Neuronal stem cell (in vitro differentiated cells): ENCODE results near the gene STIP1.

Experiments
- DNase-seq: peaks from one replicate; pipeline ENCODE4 v3.0.0-alpha.2; 2013; ENCODE audit warnings: low spot score
- H2AFZ ChIP-seq: one replicate; pipeline ENCODE4 v1.6.1; 2013; ENCODE audit warnings: mild to moderate bottlenecking, low read length, inconsistent platforms
- H2AK5ac ChIP-seq: 2 replicates; pipeline ENCODE4 v1.6.1; 2013; ENCODE audit warnings: low read depth, mild to moderate bottlenecking, inconsistent platforms, low read length, moderate library complexity, mixed read lengths
- H2BK120ac ChIP-seq: 2 replicates; pipeline ENCODE4 v1.6.1; 2013; ENCODE audit warnings: low read depth, mild to moderate bottlenecking, inconsistent platforms, low read length, moderate library complexity, mixed read lengths
- H2BK12ac ChIP-seq: one replicate; pipeline ENCODE4 v1.6.1; 2013; ENCODE audit warnings: low read length, inconsistent platforms
- H2BK15ac ChIP-seq: 2 replicates; pipeline ENCODE4 v1.6.1; 2013; ENCODE audit warnings: mild to moderate bottlenecking, low read length, inconsistent platforms, mixed read lengths
- H2BK5ac ChIP-seq: one replicate; pipeline ENCODE4 v1.6.1; 2013; ENCODE audit warnings: inconsistent platforms, mild to moderate bottlenecking, low read length, moderate library complexity
- H3K14ac ChIP-seq: one replicate; pipeline ENCODE4 v1.6.1; 2013; ENCODE audit warnings: low read length, inconsistent platforms
- H3K18ac ChIP-seq: 2 replicates; pipeline ENCODE4 v1.6.1; 2013; ENCODE audit warnings: low read length, inconsistent platforms
- H3K23ac ChIP-seq: 2 replicates; pipeline ENCODE4 v1.6.1; 2013; ENCODE audit warnings: low read depth, mild to moderate bottlenecking, mixed read lengths, low read length, inconsistent platforms; ENCODE audit not compliant: poor library complexity
- H3K27ac ChIP-seq: replicated peaks from 3 replicates; pipeline ENCODE4 v1.5.1; 2013; ENCODE audit warnings: low read length, inconsistent platforms
- H3K27me3 ChIP-seq, 3 experiments: 2 replicates each; pipeline ENCODE4 v1.6.1; 2013; ENCODE audit warnings: low read length in 3 of 3, mild to moderate bottlenecking in 2 of 3, inconsistent platforms in 1 of 3, low read depth in 1 of 3, mixed read lengths in 1 of 3, moderate library complexity in 1 of 3; ENCODE audit not compliant: control insufficient read depth in 3 of 3, insufficient read depth in 3 of 3
- H3K36me3 ChIP-seq, 2 donors: replicated peaks in 1 of 2; 2 replicates each; pipeline ENCODE4 v1.6.1; 2013; ENCODE audit warnings: low read length in 2 of 2; ENCODE audit not compliant: control insufficient read depth in 2 of 2, insufficient read depth in 2 of 2
- H3K4ac ChIP-seq: 2 replicates; pipeline ENCODE4 v1.6.1; 2013; ENCODE audit warnings: inconsistent platforms, mild to moderate bottlenecking, low read length, moderate library complexity
- H3K4me1 ChIP-seq, 2 donors: 1 replicate in 1 of 2; 2 replicates in 1 of 2; pipeline ENCODE4 v1.6.1; 2013; ENCODE audit warnings: low read length in 2 of 2, low read depth in 1 of 2; ENCODE audit not compliant: control insufficient read depth in 2 of 2, insufficient read depth in 1 of 2
- H3K4me2 ChIP-seq: one replicate; pipeline ENCODE4 v1.6.1; 2013; ENCODE audit warnings: mild to moderate bottlenecking, low read length, inconsistent platforms; ENCODE audit not compliant: insufficient read depth, poor library complexity, severe bottlenecking
- H3K4me3 ChIP-seq, 2 donors: 2 replicates each; pipeline ENCODE4 v1.5.1; 2013; ENCODE audit warnings: low read length in 2 of 2, mild to moderate bottlenecking in 2 of 2, inconsistent platforms in 1 of 2, moderate library complexity in 1 of 2
- H3K79me1 ChIP-seq: one replicate; pipeline ENCODE4 v1.6.1; 2013; ENCODE audit warnings: low read depth, mild to moderate bottlenecking, inconsistent platforms, low read length, moderate library complexity
- H3K9ac ChIP-seq: one replicate; pipeline ENCODE4 v1.6.1; 2013; ENCODE audit warnings: mild to moderate bottlenecking, low read depth, low read length, inconsistent platforms; ENCODE audit not compliant: poor library complexity
- H3K9me3 ChIP-seq, 2 donors: replicated peaks in 1 of 2; 2 replicates each; pipeline versions ENCODE3 to v1.6.1; 2013; ENCODE audit warnings: low read length in 2 of 2, mild to moderate bottlenecking in 2 of 2, inconsistent platforms in 1 of 2, low read depth in 1 of 2, mixed read lengths in 1 of 2, moderate library complexity in 1 of 2; ENCODE audit not compliant: control insufficient read depth in 2 of 2, insufficient read depth in 1 of 2
- H4K8ac ChIP-seq: one replicate; pipeline ENCODE4 v1.6.1; 2013; ENCODE audit warnings: low read depth, mild to moderate bottlenecking, inconsistent platforms, low read length, moderate library complexity
- H4K91ac ChIP-seq: one replicate; pipeline ENCODE4 v1.6.1; 2013; ENCODE audit warnings: low read length, low read depth, mild to moderate bottlenecking, inconsistent platforms; ENCODE audit not compliant: poor library complexity
- WGBS, 2 donors: extraction: QIAGEN DNeasy Blood & Tissue Kit; methylation state at CpG; one replicate each; pipeline ENCODE4 v1.1.7; 2013; ENCODE audit warnings: missing lambda C conversion rate in 2 of 2, mixed read lengths in 1 of 2; ENCODE audit not compliant: insufficient read length in 2 of 2, insufficient replicate concordance in 1 of 2; ENCODE audit errors: extremely low coverage in 2 of 2; 5-methylcytosine and 5-hydroxymethylcytosine counted together

STIP1 gene

GRCh38 chr11:64209563-64209843 is 23.5 kb downstream of the STIP1 start:
- H3K18ac ChIP-seq, result no peak overlapping the region
- no CpG with 5 or more reads among the region's 8 CpGs for WGBS, 2 donors
- DNase-seq, result no peak
- H3K4me3 ChIP-seq, result no peak overlapping the region
- H2BK15ac ChIP-seq, result no peak overlapping the region
- H4K8ac ChIP-seq, result no peak overlapping the region
- H2BK120ac ChIP-seq, result no peak overlapping the region
- peak overlapping the region; percentile 10 for H2BK12ac ChIP-seq
- no peak overlapping the region for H2AFZ ChIP-seq
- no peak overlapping the region for H4K91ac ChIP-seq
- no peak overlapping the region for H3K27ac ChIP-seq
- no peak overlapping the region for H2BK5ac ChIP-seq
- no peak overlapping the region for H2AK5ac ChIP-seq
- H3K9me3 ChIP-seq, result peaks cover 0 to 1% of the 10 kb centered on the region in 2 donors
- peak overlapping the region; percentile 21 for H3K9ac ChIP-seq
- no peak overlapping the region for H3K4ac ChIP-seq
- peaks cover 2% of the 10 kb centered on the region for H3K79me1 ChIP-seq
- peaks cover 0 to 11% of the 10 kb centered on the region in 2 donors for H3K4me1 ChIP-seq
- H3K23ac ChIP-seq, result no peak overlapping the region
- peaks cover 26 to 27% of the 10 kb centered on the region in 2 donors for H3K36me3 ChIP-seq
- no peak overlapping the region for H3K4me2 ChIP-seq
- H3K14ac ChIP-seq, result peak overlapping the region; percentile 71
- H3K27me3 ChIP-seq, result no peaks in the 10 kb centered on the region

- Histone ChIP-seq H2AFZ (no peak overlapping the region), H4K91ac (no peak overlapping the region), H3K79me1 (peaks cover 2% of the 10 kb centered on the region), H3K18ac (no peak overlapping the region), H2BK15ac (peak overlapping the region; percentile 16), H3K4me2 (no peak overlapping the region), H3K4me1 (peaks cover 0 to 11% of the 10 kb centered on the region in 2 donors), H3K23ac (no peak overlapping the region), H3K4ac (no peak overlapping the region), H2BK12ac (no peak overlapping the region), H2BK120ac (no peak overlapping the region), H3K9ac (no peak overlapping the region), H2BK5ac (no peak overlapping the region), H3K36me3 (peaks cover 18 to 23% of the 10 kb centered on the region in 2 donors), H3K9me3 (peaks cover 0 to 1% of the 10 kb centered on the region in 2 donors), H3K14ac (peak overlapping the region; percentile 56), H3K4me3 (no peak overlapping the region), H4K8ac (no peak overlapping the region), H3K27ac (no peak overlapping the region), H3K27me3 (no peaks in the 10 kb centered on the region), H2AK5ac (no peak overlapping the region)
- no peak for DNase-seq
- WGBS, 2 donors, result no CpG with 5 or more reads among the region's 24 CpGs
Measured at GRCh38 chr11:64210301-64211020, 24.5 kb downstream of the STIP1 start.

- Histone ChIP-seq H3K4ac (no peak overlapping the region), H3K23ac (no peak overlapping the region), H3K27me3 (no peaks in the 10 kb centered on the region), H3K14ac (no peak overlapping the region), H3K9me3 (peaks cover 0 to 1% of the 10 kb centered on the region in 2 donors), H3K27ac (no peak overlapping the region), H3K36me3 (peaks cover 9 to 16% of the 10 kb centered on the region in 2 donors), H2BK120ac (no peak overlapping the region), H2BK15ac (no peak overlapping the region), H2AK5ac (no peak overlapping the region), H4K91ac (no peak overlapping the region), H3K4me3 (no peak overlapping the region), H3K4me2 (no peak overlapping the region), H3K9ac (no peak overlapping the region), H3K79me1 (peaks cover 2% of the 10 kb centered on the region), H3K4me1 (peaks cover 0 to 11% of the 10 kb centered on the region in 2 donors), H3K18ac (no peak overlapping the region), H2BK12ac (no peak overlapping the region), H2AFZ (no peak overlapping the region), H2BK5ac (no peak overlapping the region), H4K8ac (no peak overlapping the region)
- no CpG with 5 or more reads among the region's 30 CpGs for WGBS, 2 donors
- no peak for DNase-seq
Measured at GRCh38 chr11:64211181-64211872, 25.4 kb downstream of the STIP1 start.

- peaks cover 2% of the 10 kb centered on the region for H3K79me1 ChIP-seq
- H4K8ac ChIP-seq, result no peak overlapping the region
- peak overlapping the region; percentile 24 for H2BK5ac ChIP-seq
- H3K9me3 ChIP-seq, result no peaks in the 10 kb centered on the region
- no peak overlapping the region for H4K91ac ChIP-seq
- H3K36me3 ChIP-seq, result peaks cover 4 to 7% of the 10 kb centered on the region in 2 donors
- no peak for DNase-seq
- H3K9ac ChIP-seq, result no peak overlapping the region
- no peak overlapping the region for H2BK15ac ChIP-seq
- H3K27ac ChIP-seq, result no peak overlapping the region
- H3K4ac ChIP-seq, result peak overlapping the region; percentile 76
- H3K18ac ChIP-seq, result no peak overlapping the region
- H2BK120ac ChIP-seq, result no peak overlapping the region
- no peak overlapping the region for H3K14ac ChIP-seq
- H2BK12ac ChIP-seq, result no peak overlapping the region
- H3K4me2 ChIP-seq, result no peak overlapping the region
- H3K23ac ChIP-seq, result no peak overlapping the region
- no peak overlapping the region for H2AFZ ChIP-seq
- no peak overlapping the region for H2AK5ac ChIP-seq
- H3K27me3 ChIP-seq, result no peaks in the 10 kb centered on the region
- no CpG with 5 or more reads among the region's 6 CpGs for WGBS, 2 donors
- no peaks in the 10 kb centered on the region for H3K4me1 ChIP-seq
- H3K4me3 ChIP-seq, result no peak overlapping the region
Measured at GRCh38 chr11:64216879-64217278, 30.9 kb downstream of the STIP1 start.
